Adipose tissue (tissue), 3 donors: ENCODE data around the gene NFATC4. TPM values are rescaled to one million over a fixed set of nuclear protein-coding genes. Genes with fewer than 3 reads are reported as not detected.
"Not testable (repeated sequence)": the region's sequence is repeated elsewhere in the genome, so short reads cannot be mapped to it uniquely, and the experiment has no call there.

Experiments
- H3K27ac ChIP-seq: one replicate; pipeline ENCODE4 v1.5.1; 2013; ENCODE audit warnings: low read depth, low read length
- WGBS, 3 donors: extraction: QIAGEN DNeasy Blood & Tissue Kit; methylation state at CpG; one replicate each; pipeline ENCODE4 v1.1.7; 2013; 5-methylcytosine and 5-hydroxymethylcytosine counted together
- polyA plus RNA-seq, 3 donors: library from polyadenylated mRNA; stranded (reverse); fragments of 200-250 nt; gene quantifications; one replicate each; pipeline ENCODE4 v1.2.3, GENCODE V29; 2013
- donor health status: healthy with polysubstance abuse.
- donor health status: Bipolar disorder and iron deficiency.
- donor health status: healthy.

Gene NFATC4
- polyA plus RNA-seq, 3 donors = 12.2 to 166 (median 39.6) TPM

DNA sequence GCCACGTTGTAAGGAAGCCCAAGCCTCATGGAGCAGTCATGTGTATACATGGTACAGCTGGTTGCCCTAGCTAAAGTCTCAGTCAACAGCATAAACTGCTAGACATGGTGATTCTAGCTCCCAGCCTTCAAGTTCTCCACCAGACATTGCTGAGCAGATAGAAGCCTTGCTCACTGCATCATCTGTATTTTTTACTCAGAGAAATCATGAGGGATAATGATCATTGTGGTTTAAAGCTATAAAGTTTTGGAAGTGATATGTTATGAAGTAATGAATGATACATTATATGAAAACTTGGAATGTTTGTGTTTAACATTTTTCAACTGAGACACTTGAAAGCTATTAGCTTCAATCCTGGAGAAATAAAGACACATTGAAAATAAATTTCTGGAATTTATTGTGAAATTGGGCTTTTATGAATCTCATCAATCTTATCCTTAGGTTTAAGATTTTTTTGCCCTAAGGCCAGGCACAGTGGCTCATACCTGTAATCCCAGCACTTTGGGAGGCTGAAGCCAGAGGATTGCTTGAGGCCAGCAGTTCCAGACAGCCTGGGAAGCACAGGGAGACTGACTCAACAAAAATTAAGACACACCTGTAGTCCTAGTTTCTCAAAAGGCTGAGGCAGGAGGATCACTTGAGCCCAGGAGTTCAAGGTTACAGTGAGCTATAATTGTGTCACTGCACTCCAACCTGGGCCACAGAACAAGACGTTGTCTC lies 5.6 kb upstream of the NFATC4 start:
- 41 to 73% (median 63%) methylated on average over 2 of the region's 2 CpGs for WGBS, 3 donors
- no peak overlapping the region for H3K27ac ChIP-seq

DNA sequence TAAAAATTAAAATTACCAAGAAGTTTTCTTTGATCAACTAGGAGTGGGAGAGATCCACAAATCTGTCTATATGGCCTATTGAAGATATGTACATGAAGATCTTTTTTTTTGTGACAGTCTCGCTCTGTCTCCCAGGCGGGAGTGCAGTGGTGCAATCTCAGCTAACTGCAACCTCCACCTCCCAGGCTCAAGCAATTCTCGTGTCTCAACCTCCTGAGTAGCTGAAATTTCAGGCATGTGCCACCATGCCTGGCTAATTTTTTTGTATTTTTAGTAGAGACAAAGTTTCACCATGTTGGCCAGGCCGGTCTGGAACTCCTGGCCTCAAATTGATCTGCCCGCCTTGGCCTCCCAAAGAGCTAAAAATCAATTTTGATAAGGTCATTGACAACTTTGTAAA lies 4.6 kb upstream of the NFATC4 start:
- H3K27ac ChIP-seq = no peak overlapping the region
- whole genome bisulfite sequencing, 3 donors = 90 to 91% (median 90%) methylated on average over 5 of the region's 5 CpGs

- 73 to 89% (median 85%) methylated on average over 1 of the region's 1 CpG for WGBS, 3 donors
- no peak overlapping the region for H3K27ac ChIP-seq
Observed at GRCh38 chr14:24364841-24365240, 3.1 kb upstream of the NFATC4 start.

GRCh38 chr14:24365600-24366412 lies 2.2 kb upstream of the NFATC4 start:
- H3K27ac ChIP-seq = peak overlapping the region; percentile 56
- WGBS, 3 donors = 3 to 6% (median 5%) methylated on average over 28 of the region's 28 CpGs

DNA sequence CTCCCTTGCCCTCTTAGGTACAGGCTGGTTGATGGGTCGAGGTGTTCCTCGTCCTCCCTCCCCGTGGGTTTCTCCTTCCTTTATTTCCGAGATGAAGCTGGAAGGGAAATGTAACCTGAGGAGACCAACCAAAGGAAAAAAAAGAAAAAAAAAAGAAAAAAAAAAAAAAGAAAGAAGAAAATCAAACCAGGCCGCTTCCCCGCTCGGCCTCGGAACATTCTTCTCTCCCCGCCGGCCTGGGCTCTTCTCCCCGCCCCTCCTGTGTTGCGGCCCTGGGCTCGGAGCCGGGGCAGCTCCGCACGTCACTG lies 1.6 kb upstream of the NFATC4 start:
- WGBS, 3 donors = 1 to 4% (median 2%) methylated on average over 16 of the region's 16 CpGs
- peak overlapping the region; percentile 56 for H3K27ac ChIP-seq

- H3K27ac ChIP-seq = peak overlapping the region; percentile 84
- WGBS, 3 donors = 0 to 2% (median 2%) methylated on average over 37 to 40 of the region's 40 CpGs
Observed at GRCh38 chr14:24366721-24367513, 1.1 kb upstream of the NFATC4 start.

DNA sequence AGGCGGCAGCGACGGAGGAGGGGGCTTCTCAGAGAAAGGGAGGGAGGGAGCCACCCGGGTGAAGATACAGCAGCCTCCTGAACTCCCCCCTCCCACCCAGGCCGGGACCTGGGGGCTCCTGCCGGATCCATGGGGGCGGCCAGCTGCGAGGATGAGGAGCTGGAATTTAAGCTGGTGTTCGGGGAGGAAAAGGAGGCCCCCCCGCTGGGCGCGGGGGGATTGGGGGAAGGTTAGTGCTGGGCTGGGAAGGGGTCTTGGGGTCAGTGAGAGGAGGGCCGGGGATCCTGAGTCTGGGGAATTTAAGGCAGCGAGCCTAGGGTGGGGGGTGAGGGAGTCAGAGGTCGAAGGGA lies 203 bp downstream of the NFATC4 start:
- WGBS, 3 donors = 1 to 2% (median 1%) methylated on average over 12 to 15 of the region's 15 CpGs
- H3K27ac ChIP-seq = no peak overlapping the region

DNA sequence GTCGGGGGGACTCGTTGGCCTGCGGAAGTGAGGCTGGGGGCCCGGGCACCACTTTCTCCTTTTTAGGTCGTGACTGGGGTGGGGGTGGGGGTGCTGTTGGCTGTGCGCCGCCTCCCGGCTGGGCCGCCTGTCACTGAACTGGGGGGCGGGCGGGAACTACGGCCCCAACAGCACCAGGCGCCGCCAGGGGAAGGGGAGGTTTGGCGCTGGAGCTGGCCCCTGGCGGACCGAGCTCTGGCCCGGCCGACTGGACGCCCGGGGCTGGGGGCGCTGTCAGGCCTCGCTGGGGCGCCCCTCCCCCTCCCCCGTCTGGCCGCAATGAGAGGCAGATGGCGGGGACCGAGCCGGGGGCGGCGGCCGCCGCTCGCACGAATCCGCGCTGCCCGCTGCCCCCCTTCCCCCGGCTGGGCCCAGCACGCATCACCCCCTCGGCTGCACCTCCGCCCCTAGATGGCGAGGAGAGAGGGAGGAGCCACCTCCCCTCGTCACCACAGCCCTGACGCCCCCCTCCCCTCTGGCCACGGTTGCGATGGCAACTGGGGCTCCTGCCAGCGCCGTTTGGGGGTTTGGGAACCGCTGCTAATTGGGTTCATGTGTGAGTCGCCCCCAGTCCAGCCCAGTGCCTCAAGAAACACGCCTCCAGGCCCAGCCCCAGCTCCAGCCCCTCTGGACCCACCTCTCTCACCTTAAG lies 723 bp downstream of the NFATC4 start:
- H3K27ac ChIP-seq = peak overlapping the region; percentile 58
- WGBS, 3 donors = 4 to 8% (median 6%) methylated on average over 30 to 50 of the region's 52 CpGs

DNA sequence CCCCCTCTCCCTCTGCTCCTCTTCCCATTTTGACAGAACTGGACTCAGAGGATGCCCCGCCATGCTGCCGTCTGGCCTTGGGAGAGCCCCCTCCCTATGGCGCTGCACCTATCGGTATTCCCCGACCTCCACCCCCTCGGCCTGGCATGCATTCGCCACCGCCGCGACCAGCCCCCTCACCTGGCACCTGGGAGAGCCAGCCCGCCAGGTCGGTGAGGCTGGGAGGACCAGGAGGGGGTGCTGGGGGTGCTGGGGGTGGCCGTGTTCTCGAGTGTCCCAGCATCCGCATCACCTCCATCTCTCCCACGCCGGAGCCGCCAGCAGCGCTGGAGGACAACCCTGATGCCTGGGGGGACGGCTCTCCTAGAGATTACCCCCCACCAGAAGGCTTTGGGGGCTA lies 1.5 kb downstream of the NFATC4 start:
- WGBS, 3 donors = 85 to 90% (median 89%) methylated on average over 20 of the region's 20 CpGs
- H3K27ac ChIP-seq = peak overlapping the region; percentile 58

DNA sequence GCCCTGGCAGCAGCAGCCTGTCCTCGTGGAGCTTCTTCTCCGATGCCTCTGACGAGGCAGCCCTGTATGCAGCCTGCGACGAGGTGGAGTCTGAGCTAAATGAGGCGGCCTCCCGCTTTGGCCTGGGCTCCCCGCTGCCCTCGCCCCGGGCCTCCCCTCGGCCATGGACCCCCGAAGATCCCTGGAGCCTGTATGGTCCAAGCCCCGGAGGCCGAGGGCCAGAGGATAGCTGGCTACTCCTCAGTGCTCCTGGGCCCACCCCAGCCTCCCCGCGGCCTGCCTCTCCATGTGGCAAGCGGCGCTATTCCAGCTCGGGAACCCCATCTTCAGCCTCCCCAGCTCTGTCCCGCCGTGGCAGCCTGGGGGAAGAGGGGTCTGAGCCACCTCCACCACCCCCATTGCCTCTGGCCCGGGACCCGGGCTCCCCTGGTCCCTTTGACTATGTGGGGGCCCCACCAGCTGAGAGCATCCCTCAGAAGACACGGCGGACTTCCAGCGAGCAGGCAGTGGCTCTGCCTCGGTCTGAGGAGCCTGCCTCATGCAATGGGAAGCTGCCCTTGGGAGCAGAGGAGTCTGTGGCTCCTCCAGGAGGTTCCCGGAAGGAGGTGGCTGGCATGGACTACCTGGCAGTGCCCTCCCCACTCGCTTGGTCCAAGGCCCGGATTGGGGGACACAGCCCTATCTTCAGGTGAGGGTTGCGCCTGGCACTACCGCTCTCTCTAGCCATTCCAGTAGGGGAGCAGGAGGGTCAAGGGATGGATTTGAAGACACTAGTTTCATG lies 2.1 kb downstream of the NFATC4 start:
- WGBS, 3 donors = 76 to 86% (median 83%) methylated on average over 29 to 32 of the region's 32 CpGs
- H3K27ac ChIP-seq = no peak overlapping the region

DNA sequence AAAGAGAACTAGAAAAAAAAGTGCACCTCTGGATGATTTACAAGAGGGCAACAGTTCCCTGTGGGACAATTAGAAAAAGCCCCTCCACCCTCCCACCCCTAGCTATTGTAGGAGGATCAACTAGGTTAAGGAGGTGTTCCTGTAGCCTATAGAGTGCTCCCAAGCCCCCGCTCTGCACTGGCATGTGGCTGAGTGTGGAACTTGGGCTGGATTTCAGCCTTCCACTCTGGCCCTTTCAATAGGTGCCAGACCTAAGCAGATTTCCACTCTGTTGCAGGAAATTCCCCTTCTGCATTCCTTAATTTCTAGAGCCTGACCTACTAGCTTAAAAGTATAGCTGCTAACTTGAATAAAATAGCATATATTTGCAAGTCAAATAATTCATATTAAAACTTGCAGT lies 2.8 kb downstream of the NFATC4 start:
- H3K27ac ChIP-seq = no peak overlapping the region
- 69 to 88% (median 73%) methylated on average over 1 of the region's 1 CpG for whole genome bisulfite sequencing, 3 donors

GRCh38 chr14:24371605-24372004 lies 3.6 kb downstream of the NFATC4 start:
- 89 to 91% (median 91%) methylated on average over 3 of the region's 3 CpGs for WGBS, 3 donors
- not testable (repeated sequence) for H3K27ac ChIP-seq

- 75 to 79% (median 78%) methylated on average over 12 of the region's 12 CpGs for WGBS, 3 donors
- no peak overlapping the region for H3K27ac ChIP-seq
Observed at GRCh38 chr14:24372701-24373416, 4.9 kb downstream of the NFATC4 start.

DNA sequence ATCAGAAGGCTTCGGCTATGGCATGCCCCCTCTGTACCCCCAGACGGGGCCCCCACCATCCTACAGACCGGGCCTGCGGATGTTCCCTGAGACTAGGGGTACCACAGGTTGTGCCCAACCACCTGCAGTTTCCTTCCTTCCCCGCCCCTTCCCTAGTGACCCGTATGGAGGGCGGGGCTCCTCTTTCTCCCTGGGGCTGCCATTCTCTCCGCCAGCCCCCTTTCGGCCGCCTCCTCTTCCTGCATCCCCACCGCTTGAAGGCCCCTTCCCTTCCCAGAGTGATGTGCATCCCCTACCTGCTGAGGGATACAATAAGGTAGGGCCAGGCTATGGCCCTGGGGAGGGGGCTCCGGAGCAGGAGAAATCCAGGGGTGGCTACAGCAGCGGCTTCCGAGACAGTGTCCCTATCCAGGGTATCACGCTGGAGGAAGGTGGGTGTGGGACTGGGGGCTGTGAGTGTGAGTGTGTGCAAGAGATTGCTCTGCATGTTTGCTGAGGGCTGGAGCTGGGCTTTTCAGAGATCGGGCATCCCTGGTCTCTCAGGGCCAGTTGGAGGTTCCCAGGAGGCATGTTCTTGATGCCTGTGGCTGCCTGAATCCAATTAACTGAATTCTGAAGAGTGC lies 8.6 kb downstream of the NFATC4 start:
- WGBS, 3 donors = 77 to 79% (median 79%) methylated on average over 16 of the region's 16 CpGs
- no peak overlapping the region for H3K27ac ChIP-seq

GRCh38 chr14:24377126-24377525 lies 9.1 kb downstream of the NFATC4 start:
- no peak overlapping the region for H3K27ac ChIP-seq
- WGBS, 3 donors = 74 to 88% (median 76%) methylated on average over 7 of the region's 7 CpGs

- H3K27ac ChIP-seq = no peak overlapping the region
- WGBS, 3 donors = 58 to 72% (median 61%) methylated on average over 2 of the region's 2 CpGs
Observed at GRCh38 chr14:24377657-24378056, 9.7 kb downstream of the NFATC4 start.

- no peak overlapping the region for H3K27ac ChIP-seq
- 78 to 89% (median 82%) methylated on average over 3 of the region's 3 CpGs for whole genome bisulfite sequencing, 3 donors
Observed at GRCh38 chr14:24378327-24378726, 10.3 kb downstream of the NFATC4 start.
